ENCODE measurements around the gene NASP.

DNA sequence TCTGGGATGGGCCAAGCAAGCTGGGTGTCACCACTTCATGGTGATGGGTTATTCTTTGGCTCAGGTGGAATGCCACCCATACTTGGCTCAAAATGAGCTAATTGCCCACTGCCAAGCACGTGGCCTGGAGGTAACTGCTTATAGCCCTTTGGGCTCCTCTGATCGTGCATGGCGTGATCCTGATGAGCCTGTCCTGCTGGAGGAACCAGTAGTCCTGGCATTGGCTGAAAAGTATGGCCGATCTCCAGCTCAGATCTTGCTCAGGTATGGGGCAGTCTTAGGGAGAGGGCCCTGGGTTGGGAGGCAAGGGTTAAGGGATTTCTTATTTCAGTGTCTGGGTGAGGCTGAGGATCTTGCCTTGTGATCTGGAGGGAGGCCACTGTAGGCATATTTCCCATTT, 15.4 kb upstream of the NASP start:
- TF ChIP-seq, protein P1, sequence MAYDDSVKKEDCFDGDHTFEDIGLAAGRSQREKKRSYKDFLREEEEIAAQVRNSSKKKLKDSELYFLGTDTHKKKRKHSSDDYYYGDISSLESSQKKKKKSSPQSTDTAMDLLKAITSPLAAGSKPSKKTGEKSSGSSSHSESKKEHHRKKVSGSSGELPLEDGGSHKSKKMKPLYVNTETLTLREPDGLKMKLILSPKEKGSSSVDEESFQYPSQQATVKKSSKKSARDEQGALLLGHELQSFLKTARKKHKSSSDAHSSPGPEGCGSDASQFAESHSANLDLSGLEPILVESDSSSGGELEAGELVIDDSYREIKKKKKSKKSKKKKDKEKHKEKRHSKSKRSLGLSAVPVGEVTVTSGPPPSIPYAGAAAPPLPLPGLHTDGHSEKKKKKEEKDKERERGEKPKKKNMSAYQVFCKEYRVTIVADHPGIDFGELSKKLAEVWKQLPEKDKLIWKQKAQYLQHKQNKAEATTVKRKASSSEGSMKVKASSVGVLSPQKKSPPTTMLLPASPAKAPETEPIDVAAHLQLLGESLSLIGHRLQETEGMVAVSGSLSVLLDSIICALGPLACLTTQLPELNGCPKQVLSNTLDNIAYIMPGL (CRISPR knock-in tag; IDR thresholded peaks at IDR 0.05; ENCODE audit: borderline replicate concordance in 1 of 2, low read depth in 1 of 2) = no peak
- no peak for TF ChIP-seq SOX5 (CRISPR knock-in tag; IDR thresholded peaks at IDR 0.05; ENCODE audit: borderline replicate concordance)
- TF ChIP-seq ZNF274 (CRISPR knock-in tag; IDR thresholded peaks at IDR 0.05) = no peak

Data from HepG2 (cell line).